Prostate gland (tissue), 2 donors: Measurements from ENCODE around the gene SNRPB.
"Not testable (repeated sequence)": the region's sequence is repeated elsewhere in the genome, so short reads cannot be mapped to it uniquely, and the experiment has no call there.

Source experiments
- CTCF ChIP-seq, 4 experiments: fragments of 200-600 bp in 2 of 4; fragments of 450-650 bp in 2 of 4; sonication (generic) in 2 of 4; IDR thresholded peaks; 1 replicate in 3 of 4; 2 replicates in 1 of 4; pipeline ENCODE4 v1.5.1; 2016 to 2019; ENCODE audit warnings: antibody characterized with exemption in 4 of 4, mild to moderate bottlenecking in 2 of 4, moderate library complexity in 2 of 4
- POLR2A ChIP-seq: fragments of 450-650 bp; IDR thresholded peaks from one replicate; pipeline ENCODE4 v1.6.1; 2016; ENCODE audit warnings: antibody characterized with exemption, mild to moderate bottlenecking
- POLR2AphosphoS5 ChIP-seq: sonication (generic); formaldehyde crosslinking; IDR thresholded peaks from one replicate; pipeline ENCODE4 v1.6.1; 2017; ENCODE audit warnings: antibody characterized with exemption

GRCh38 chr20:2504803-2505202 is 34.2 kb upstream of the SNRPB start:
- not testable (repeated sequence) for TF ChIP-seq CTCF (IDR thresholded peaks at IDR 0.05); POLR2A; POLR2AphosphoS5
